Measurements from ENCODE around the gene RAB40A.

DNA sequence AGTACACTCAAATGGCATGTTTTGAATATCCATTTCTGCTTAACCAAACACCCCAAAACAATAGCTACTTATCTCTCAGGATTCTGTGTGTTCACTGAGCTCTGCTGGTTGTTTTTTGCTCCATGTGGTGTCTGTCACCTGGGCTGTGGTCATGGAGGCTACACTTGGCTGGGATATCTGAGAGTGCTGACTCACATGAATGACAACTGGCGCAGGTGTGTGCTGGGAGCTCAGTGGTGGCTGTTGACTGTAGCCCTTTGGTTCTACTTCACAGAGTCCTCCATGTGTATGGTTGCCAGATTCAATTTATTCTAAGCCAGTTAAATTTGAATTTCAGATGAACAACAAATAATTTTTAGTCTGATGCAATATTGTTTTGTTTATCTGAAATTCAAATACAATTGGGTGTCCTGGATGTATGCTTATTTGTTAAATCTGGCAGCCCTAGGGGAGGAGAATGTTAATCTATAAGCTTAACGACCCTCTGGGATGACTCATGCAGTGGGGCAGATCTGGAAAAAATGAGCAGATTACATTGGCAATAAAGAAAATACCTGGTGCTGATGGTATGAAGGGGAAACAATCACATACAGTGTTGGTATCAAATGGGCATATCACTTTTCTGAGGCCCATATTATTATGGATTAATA lies 37.8 kb upstream of the RAB40A start:
- TF ChIP-seq EZH2 (IDR thresholded peaks at IDR 0.05) (no peak), POLR2AphosphoS5 (IDR thresholded peaks at IDR 0.05; ENCODE audit: borderline replicate concordance, low read depth, low read length) (no peak)
